K562 (cell line): Measurements from ENCODE around the gene LRP2. TPM values are rescaled to one million over a fixed set of nuclear protein-coding genes. Genes with fewer than 3 reads are reported as not detected.

Experiments
- ATAC-seq: fragments of 200-7000 bp; cut with Tn5 transposase; 3 replicates; pipeline ENCODE4 v1.9.1; 2020; ENCODE audit warnings: moderate library complexity
- BruUV-seq: library from RNA; stranded (reverse); fragments of 400-500 nt; replicated peaks from 2 replicates; lab custom pipeline; 2021; lab: Mats Ljungman, UMichigan
- CTCF ChIA-PET: fragments of 300-600 bp; formaldehyde crosslinking; extraction: SDS; loops from one replicate; lab custom pipeline; 2021; ENCODE audit warnings: low intra/inter-chr PET ratio; lab: Yijun Ruan, JAX
- POLR2A ChIA-PET: fragments of 300-600, 350-650 bp; sonication (Branson Sonifier 250); formaldehyde crosslinking; extraction: SDS; loops from one replicate; lab custom pipeline; 2021; ENCODE audit warnings: antibody characterized with exemption, inconsistent platforms; lab: Yijun Ruan, JAX
- DNase-seq, 4 experiments: peaks; one replicate each; pipeline versions ENCODE4 v3.0.0 to v3.0.0-alpha.2; 2011 to 2018; ENCODE audit warnings: low spot score in 3 of 4, mixed read lengths in 3 of 4; ENCODE audit errors: extremely low read depth in 1 of 4
- FAIRE-seq: peaks from 2 replicates; lab custom pipeline; 2011; peaks lifted over from hg19 to GRCh38; lab: Jason Lieb, UNC
- H2AFZ ChIP-seq: 2 replicates; pipeline ENCODE4 v1.6.0; 2011; ENCODE audit warnings: low read depth, low read length, control low read depth, inconsistent platforms
- H3K27ac ChIP-seq: fragments of 200-600 bp; 3 replicates; pipeline ENCODE4 v1.8.0; 2011; ENCODE audit warnings: low read depth, mild to moderate bottlenecking, control low read depth, inconsistent platforms, low read length, moderate library complexity, mixed read lengths; ENCODE audit errors: extremely low read depth
- H3K27me3 ChIP-seq, 2 experiments: fragments of 300-600 bp in 1 of 2; 2 replicates in 1 of 2; 3 replicates in 1 of 2; pipeline versions ENCODE4 v1.6.0 to v1.8.0; 2011; ENCODE audit warnings: inconsistent platforms in 2 of 2, low read length in 2 of 2, mild to moderate bottlenecking in 1 of 2, mixed read lengths in 1 of 2, moderate library complexity in 1 of 2; ENCODE audit not compliant: control insufficient read depth in 2 of 2, insufficient read depth in 2 of 2
- H3K36me3 ChIP-seq: fragments of 300-600 bp; 3 replicates; pipeline ENCODE4 v1.8.0; 2011; ENCODE audit warnings: mild to moderate bottlenecking, low read length, inconsistent platforms; ENCODE audit not compliant: control insufficient read depth, insufficient read depth
- H3K4me1 ChIP-seq, 2 experiments: fragments of 200-600 bp in 1 of 2; replicated peaks in 1 of 2; 2 replicates in 1 of 2; 3 replicates in 1 of 2; pipeline versions ENCODE4 v1.5.1 to v1.8.0; 2011; ENCODE audit warnings: inconsistent platforms in 2 of 2, low read length in 2 of 2, mild to moderate bottlenecking in 1 of 2, mixed read lengths in 1 of 2, moderate library complexity in 1 of 2; ENCODE audit not compliant: control insufficient read depth in 2 of 2, insufficient read depth in 2 of 2
- H3K4me2 ChIP-seq: 2 replicates; pipeline ENCODE4 v1.6.1; 2011; ENCODE audit warnings: low read length, control low read depth, inconsistent platforms, mixed read lengths; ENCODE audit not compliant: insufficient read depth
- H3K4me3 ChIP-seq: fragments of 200-600 bp; sonication (generic), shearing (Covaris generic); 2 replicates; pipeline ENCODE4 v1.5.1; 2016; ENCODE audit warnings: control low read depth, inconsistent platforms
- H3K79me2 ChIP-seq: fragments of 200-600 bp; 3 replicates; pipeline ENCODE4 v1.8.0; 2011; ENCODE audit warnings: low read length, inconsistent platforms; ENCODE audit not compliant: control insufficient read depth, insufficient read depth
- H3K9ac ChIP-seq, 2 experiments: 2 replicates each; pipeline versions ENCODE4 v1.6.0 to v1.6.1; 2011; ENCODE audit warnings: low read depth in 2 of 2, low read length in 2 of 2, control low read depth in 1 of 2, inconsistent platforms in 1 of 2, mild to moderate bottlenecking in 1 of 2, mixed read lengths in 1 of 2; ENCODE audit not compliant: insufficient read depth in 1 of 2
- H3K9me1 ChIP-seq: one replicate; pipeline ENCODE4 v1.6.0; 2011; ENCODE audit warnings: inconsistent platforms, mild to moderate bottlenecking, low read length, moderate library complexity; ENCODE audit not compliant: control insufficient read depth, insufficient read depth
- H3K9me3 ChIP-seq: replicated peaks from 2 replicates; pipeline ENCODE4 v1.5.1; 2011; ENCODE audit warnings: low read depth, low read length, inconsistent platforms; ENCODE audit not compliant: control insufficient read depth, insufficient read depth
- H4K20me1 ChIP-seq: replicated peaks from 2 replicates; pipeline ENCODE4 v1.6.1; 2011; ENCODE audit warnings: low read length, inconsistent platforms, mixed read lengths; ENCODE audit not compliant: control insufficient read depth, insufficient read depth
- ARID3A ChIP-seq: IDR thresholded peaks from 2 replicates; pipeline ENCODE4 v1.6.1; 2012; ENCODE audit warnings: low read depth, low read length, improper control_type of control experiment, borderline replicate concordance
- BCLAF1 ChIP-seq, 2 experiments: fragments of 450-650 bp in 1 of 2; IDR thresholded peaks; 2 replicates each; pipeline ENCODE4 v1.6.1; 2011 to 2017; ENCODE audit warnings: low read depth in 2 of 2, antibody characterized with exemption in 1 of 2, borderline replicate concordance in 1 of 2, low read length in 1 of 2, mild to moderate bottlenecking in 1 of 2, mixed read lengths in 1 of 2; ENCODE audit not compliant: control insufficient read depth in 1 of 2
- BHLHE40 ChIP-seq: IDR thresholded peaks from 2 replicates; pipeline ENCODE4 v1.6.1; 2011; ENCODE audit warnings: low read length, improper control_type of control experiment
- BRCA1 ChIP-seq, 2 experiments: fragments of 450-650 bp in 1 of 2; sonication (generic) in 1 of 2; formaldehyde crosslinking in 1 of 2; IDR thresholded peaks; 2 replicates each; pipeline versions ENCODE4 v1.5.0 to v1.6.1; 2017 to 2020; ENCODE audit warnings: mild to moderate bottlenecking in 1 of 2, missing genetic modification reagents in 1 of 2
- GTF2F1 ChIP-seq: IDR thresholded peaks from 2 replicates; pipeline ENCODE4 v1.6.1; 2011; ENCODE audit warnings: low read depth, low read length, improper control_type of control experiment
- HDAC8 ChIP-seq: fragments of 450-650 bp; IDR thresholded peaks from 2 replicates; pipeline ENCODE4 v1.6.1; 2016; ENCODE audit warnings: mild to moderate bottlenecking, missing genetic modification characterization, moderate library complexity, missing compliant biosample characterization
- KLF1 ChIP-seq: fragments of 450-650 bp; IDR thresholded peaks from 2 replicates; pipeline ENCODE4 v1.6.1; 2016; ENCODE audit warnings: missing genetic modification characterization, missing compliant biosample characterization
- RAD51 ChIP-seq: fragments of 450-650 bp; IDR thresholded peaks from 2 replicates; pipeline ENCODE4 v1.7.1; 2016; ENCODE audit warnings: low read depth, mild to moderate bottlenecking, borderline replicate concordance
- RBFOX2 ChIP-seq: fragments of 200-400 bp; formaldehyde crosslinking; IDR thresholded peaks from 2 replicates; pipeline ENCODE4 v1.6.1; 2017; ENCODE audit warnings: low read depth, mild to moderate bottlenecking, low read length, moderate library complexity
- RFX5 ChIP-seq: IDR thresholded peaks from 2 replicates; pipeline ENCODE4 v1.6.1; 2011; ENCODE audit warnings: low read depth, mild to moderate bottlenecking, improper control_type of control experiment, low read length
- THRA ChIP-seq: fragments of 450-650 bp; IDR thresholded peaks from 2 replicates; pipeline ENCODE4 v1.6.1; 2017; ENCODE audit warnings: mild to moderate bottlenecking, moderate library complexity
- ZNF12 ChIP-seq: sonication (generic); formaldehyde crosslinking; IDR thresholded peaks from 2 replicates; pipeline ENCODE4 v1.4.0; 2020; ENCODE audit warnings: mild to moderate bottlenecking, missing genetic modification reagents
- ZNF584 ChIP-seq: fragments of 200-800 bp; sonication (Bioruptor generic); IDR thresholded peaks from 2 replicates; pipeline ENCODE4 v1.6.1; 2016; ENCODE audit warnings: low read depth, mild to moderate bottlenecking, missing genetic modification characterization, missing compliant biosample characterization
- ZNF668 ChIP-seq: fragments of 250-450 bp; sonication (Bioruptor Pico); IDR thresholded peaks from 2 replicates; pipeline ENCODE4 v1.8.0; 2022; ENCODE audit warnings: mild to moderate bottlenecking, inconsistent platforms
- WGBS: fragments of 100-300 bp; shearing (Covaris generic); methylation state at CpG from one replicate; pipeline ENCODE4 v1.1.6; 2016; ENCODE audit warnings: low coverage, mixed read lengths; ENCODE audit not compliant: insufficient coverage; ENCODE audit errors: missing lambda C conversion rate; 5-methylcytosine and 5-hydroxymethylcytosine counted together
- in situ Hi-C: fragments of 300-500 bp; cut with MboI; formaldehyde crosslinking; loops from 4 replicates; pipeline ENCODE4 v1.15.0; 2018; ENCODE audit warnings: inconsistent platforms, mixed read lengths
- intact Hi-C: fragments of 100-400 bp; cut with micrococcal nuclease; formaldehyde crosslinking; loops from 2 replicates; pipeline ENCODE4 v1.14.2; 2022
- polyA plus RNA-seq, 8 experiments: library from polyadenylated mRNA; depleted of rRNA in 4 of 8; stranded (reverse) in 5 of 8; unstranded in 3 of 8; fragments of >200 nt; fragmentation: Nextera tagmentation in 2 of 8; fragmentation: Illumina TruSeq in 1 of 8; extraction: Ambion mirVana in 2 of 8; extraction: Trizol in 1 of 8; gene quantifications; 2 replicates each; pipeline versions ENCODE4 v1.2.1 to v1.2.3, GENCODE V29; 2011 to 2014; ENCODE audit warnings: inconsistent platforms in 1 of 8, missing spikeins in 1 of 8
- total RNA-seq, 7 experiments: library from RNA; depleted of rRNA in 6 of 7; stranded (reverse); fragments of >200 nt in 6 of 7; fragmentation: Illumina TruSeq in 2 of 7; extraction: Trizol in 2 of 7; gene quantifications; 2 replicates each; pipeline versions ENCODE4 v1.2.1 to v1.2.3, GENCODE V29; 2011 to 2021; ENCODE audit warnings: low replicate concordance in 1 of 7

Gene LRP2
- total and polyA plus RNA-seq, 9 of the 15 experiments (the other 6 are each of a cell fraction or from before 2014, with no cell fraction given), result 0.04 to 0.18 (median 0.11) TPM; not detected in 1

- no peak overlapping the region for H3K27ac ChIP-seq
- H2AFZ ChIP-seq, result no peak overlapping the region
- no peak for FAIRE-seq
- in situ Hi-C loops (no loop called here), intact Hi-C loops (no loop called here)
- 0% methylated on average over 5 of the region's 5 CpGs for WGBS
- H3K4me3 ChIP-seq, result no peak overlapping the region
- no peaks in the 10 kb centered on the region for H3K36me3 ChIP-seq
- no peak overlapping the region for H3K4me2 ChIP-seq
- no peaks in the 10 kb centered on the region for H3K9me3 ChIP-seq
- H3K9ac ChIP-seq, result no peak overlapping the region
- BruUV-seq, result no TSS peak
- H3K9me1 ChIP-seq, result no peaks in the 10 kb centered on the region
- peaks cover 0 to 10% of the 10 kb centered on the region in 2 experiments; a peak in 2 of 5 replicates for H3K27me3 ChIP-seq
- ChIA-PET CTCF (no interaction called here), POLR2A (interaction anchor here (0.7 kb wide), 1 partner anchor 24 kb away, joined by 3 read pairs; no protein-coding TSS in a partner anchor)
- no peak for DNase-seq
- H4K20me1 ChIP-seq, result no peaks in the 10 kb centered on the region
- no peaks in the 10 kb centered on the region for H3K4me1 ChIP-seq
- no peaks in the 10 kb centered on the region for H3K79me2 ChIP-seq
- no peak for ATAC-seq
- TF ChIP-seq BHLHE40 (no peak), GTF2F1 (no peak), RFX5 (no peak), RAD51 (no peak), ZNF584 (CRISPR knock-in tag) (no peak), KLF1 (tag) (no peak), BCLAF1 (IDR thresholded peaks at IDR 0.05; ENCODE audit: borderline replicate concordance in 1 of 2, control insufficient read depth in 1 of 2, low read depth in 2 of 2, low read length in 1 of 2) (no peak), BRCA1 (IDR thresholded peaks at IDR 0.05) (no peak), BRCA1 (CRISPR knock-in tag; IDR thresholded peaks at IDR 0.05) (no peak), RBFOX2 (no peak), ARID3A (no peak), HDAC8 (tag) (no peak), ZNF668 (CRISPR knock-in tag) (no peak), THRA (no peak), ZNF12 (no peak)
Observed at GRCh38 chr2:169324581-169325260, 37.6 kb downstream of the LRP2 start.
